ENCODE data around the gene DACT2.

Gene DACT2

DNA sequence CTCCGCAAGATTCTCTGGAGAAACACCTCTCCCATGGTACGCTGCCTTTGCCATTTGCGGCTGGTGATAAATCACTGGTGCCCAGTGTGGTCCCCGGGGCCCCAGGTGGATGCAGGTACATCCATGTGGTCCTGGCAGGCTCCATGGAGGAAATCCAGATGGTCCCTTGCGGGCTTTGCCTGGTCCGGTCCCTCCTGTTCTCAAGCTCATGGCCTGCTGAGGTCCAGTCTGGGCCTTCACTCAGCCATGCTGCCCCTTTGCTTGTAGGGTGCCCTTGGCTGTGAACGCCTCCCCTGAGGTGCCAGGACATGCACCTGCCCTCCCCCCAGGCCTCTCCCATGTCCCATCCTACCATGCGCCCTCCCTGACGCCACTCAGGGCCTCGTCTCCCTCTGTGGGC, 21.2 kb upstream of the DACT2 start:
- DNase-seq (ENCODE audit: low spot score), result no peak
- Histone ChIP-seq H3K4me1 (ENCODE audit: insufficient read depth, poor library complexity, severe bottlenecking) (no peaks in the 10 kb centered on the region), H3K27me3 (ENCODE audit: insufficient read depth, poor library complexity, severe bottlenecking) (no peaks in the 10 kb centered on the region), H3K9me3 (ENCODE audit: severe bottlenecking) (no peaks in the 10 kb centered on the region), H3K36me3 (ENCODE audit: low read depth) (no peaks in the 10 kb centered on the region), H3K27ac (ENCODE audit: poor library complexity, severe bottlenecking) (no peak overlapping the region), H3K4me3 (ENCODE audit: severe bottlenecking) (no peak overlapping the region)
- ATAC-seq (ENCODE audit: low read depth), result no peak
- TF ChIP-seq, protein P1, sequence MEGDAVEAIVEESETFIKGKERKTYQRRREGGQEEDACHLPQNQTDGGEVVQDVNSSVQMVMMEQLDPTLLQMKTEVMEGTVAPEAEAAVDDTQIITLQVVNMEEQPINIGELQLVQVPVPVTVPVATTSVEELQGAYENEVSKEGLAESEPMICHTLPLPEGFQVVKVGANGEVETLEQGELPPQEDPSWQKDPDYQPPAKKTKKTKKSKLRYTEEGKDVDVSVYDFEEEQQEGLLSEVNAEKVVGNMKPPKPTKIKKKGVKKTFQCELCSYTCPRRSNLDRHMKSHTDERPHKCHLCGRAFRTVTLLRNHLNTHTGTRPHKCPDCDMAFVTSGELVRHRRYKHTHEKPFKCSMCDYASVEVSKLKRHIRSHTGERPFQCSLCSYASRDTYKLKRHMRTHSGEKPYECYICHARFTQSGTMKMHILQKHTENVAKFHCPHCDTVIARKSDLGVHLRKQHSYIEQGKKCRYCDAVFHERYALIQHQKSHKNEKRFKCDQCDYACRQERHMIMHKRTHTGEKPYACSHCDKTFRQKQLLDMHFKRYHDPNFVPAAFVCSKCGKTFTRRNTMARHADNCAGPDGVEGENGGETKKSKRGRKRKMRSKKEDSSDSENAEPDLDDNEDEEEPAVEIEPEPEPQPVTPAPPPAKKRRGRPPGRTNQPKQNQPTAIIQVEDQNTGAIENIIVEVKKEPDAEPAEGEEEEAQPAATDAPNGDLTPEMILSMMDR (IDR thresholded peaks at IDR 0.05; ENCODE audit: poor library complexity, severe bottlenecking), result no peak

DNA sequence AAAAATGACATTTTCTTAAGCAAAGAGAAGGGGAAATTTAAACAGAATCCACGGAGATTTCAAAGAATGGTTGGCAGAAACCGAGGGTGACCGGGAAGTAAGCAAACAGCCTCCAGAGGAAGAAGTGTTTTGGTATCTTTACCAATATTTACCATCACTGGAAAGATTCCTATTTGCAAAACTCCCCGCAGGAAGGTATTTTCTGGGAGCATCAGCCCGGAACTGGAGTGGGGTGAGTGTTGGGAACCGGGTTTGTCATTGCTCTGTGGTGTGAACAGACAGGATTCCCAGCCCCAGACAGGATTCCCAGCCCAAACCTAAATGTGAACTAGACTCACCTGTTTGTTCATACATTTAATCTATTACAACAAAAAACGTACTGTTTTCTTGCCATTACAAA, 19.2 kb upstream of the DACT2 start:
- H3K4me1 ChIP-seq (ENCODE audit: insufficient read depth, poor library complexity, severe bottlenecking), result no peaks in the 10 kb centered on the region
- no peak overlapping the region for H3K4me3 ChIP-seq (ENCODE audit: severe bottlenecking)
- TF ChIP-seq, protein P1 (IDR thresholded peaks at IDR 0.05; ENCODE audit: poor library complexity, severe bottlenecking), result no peak
- no peaks in the 10 kb centered on the region for H3K9me3 ChIP-seq (ENCODE audit: severe bottlenecking)
- H3K27ac ChIP-seq (ENCODE audit: poor library complexity, severe bottlenecking), result no peak overlapping the region
- H3K27me3 ChIP-seq (ENCODE audit: insufficient read depth, poor library complexity, severe bottlenecking), result no peaks in the 10 kb centered on the region
- DNase-seq (ENCODE audit: low spot score) (no peak), ATAC-seq (ENCODE audit: low read depth) (no peak)
- no peaks in the 10 kb centered on the region for H3K36me3 ChIP-seq (ENCODE audit: low read depth)

DNA sequence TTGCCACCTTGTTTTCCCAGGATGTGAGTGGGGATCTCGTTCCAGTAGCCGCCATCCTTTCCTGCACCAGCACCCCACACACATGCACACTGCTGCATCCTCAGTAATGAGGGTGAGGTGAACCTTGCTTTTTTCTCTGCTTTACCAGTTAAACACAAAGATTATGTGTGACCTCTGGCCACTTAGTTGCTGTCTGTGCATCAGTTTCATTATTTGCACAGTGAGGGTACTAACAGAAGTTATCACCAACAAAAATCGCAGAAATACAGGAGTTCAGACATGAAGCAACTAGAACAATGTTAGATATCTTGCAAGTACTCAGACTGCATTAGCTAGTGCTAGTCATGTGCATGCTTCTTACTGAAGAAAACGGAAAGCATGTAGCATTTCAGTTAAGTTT, 17.4 kb upstream of the DACT2 start:
- Histone ChIP-seq H3K4me3 (ENCODE audit: severe bottlenecking) (no peak overlapping the region), H3K36me3 (ENCODE audit: low read depth) (no peaks in the 10 kb centered on the region), H3K9me3 (ENCODE audit: severe bottlenecking) (no peaks in the 10 kb centered on the region), H3K27ac (ENCODE audit: poor library complexity, severe bottlenecking) (no peak overlapping the region), H3K4me1 (ENCODE audit: insufficient read depth, poor library complexity, severe bottlenecking) (no peaks in the 10 kb centered on the region), H3K27me3 (ENCODE audit: insufficient read depth, poor library complexity, severe bottlenecking) (no peaks in the 10 kb centered on the region)
- no peak for ATAC-seq (ENCODE audit: low read depth)
- DNase-seq (ENCODE audit: low spot score), result no peak
- TF ChIP-seq, protein P1 (IDR thresholded peaks at IDR 0.05; ENCODE audit: poor library complexity, severe bottlenecking), result no peak

DNA sequence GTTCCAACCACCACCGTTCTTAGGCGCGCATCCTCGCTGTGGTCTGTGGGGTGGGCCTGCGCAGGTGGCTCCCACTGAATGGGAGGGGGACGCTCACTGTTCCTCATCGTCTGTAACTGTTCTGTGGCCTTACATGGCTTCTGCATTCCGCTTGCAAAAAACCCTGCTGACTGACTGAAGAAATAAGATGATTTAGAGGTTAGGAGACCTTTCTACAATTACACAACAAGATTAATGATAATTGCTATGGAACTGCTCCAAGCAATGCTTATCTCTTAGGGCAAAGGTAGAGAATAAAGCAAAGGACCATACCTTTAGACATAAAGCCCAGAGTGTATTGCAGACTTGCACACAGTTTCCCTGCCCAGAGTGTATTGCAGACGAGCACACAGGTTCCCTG, 14.4 kb upstream of the DACT2 start:
- ATAC-seq (ENCODE audit: low read depth) (no peak), DNase-seq (ENCODE audit: low spot score) (no peak)
- no peak overlapping the region for H3K27ac ChIP-seq (ENCODE audit: poor library complexity, severe bottlenecking)
- H3K27me3 ChIP-seq (ENCODE audit: insufficient read depth, poor library complexity, severe bottlenecking), result no peaks in the 10 kb centered on the region
- TF ChIP-seq, protein P1 (IDR thresholded peaks at IDR 0.05; ENCODE audit: poor library complexity, severe bottlenecking), result no peak
- H3K9me3 ChIP-seq (ENCODE audit: severe bottlenecking), result no peaks in the 10 kb centered on the region
- no peaks in the 10 kb centered on the region for H3K4me1 ChIP-seq (ENCODE audit: insufficient read depth, poor library complexity, severe bottlenecking)
- no peaks in the 10 kb centered on the region for H3K36me3 ChIP-seq (ENCODE audit: low read depth)
- H3K4me3 ChIP-seq (ENCODE audit: severe bottlenecking), result no peak overlapping the region

DNA sequence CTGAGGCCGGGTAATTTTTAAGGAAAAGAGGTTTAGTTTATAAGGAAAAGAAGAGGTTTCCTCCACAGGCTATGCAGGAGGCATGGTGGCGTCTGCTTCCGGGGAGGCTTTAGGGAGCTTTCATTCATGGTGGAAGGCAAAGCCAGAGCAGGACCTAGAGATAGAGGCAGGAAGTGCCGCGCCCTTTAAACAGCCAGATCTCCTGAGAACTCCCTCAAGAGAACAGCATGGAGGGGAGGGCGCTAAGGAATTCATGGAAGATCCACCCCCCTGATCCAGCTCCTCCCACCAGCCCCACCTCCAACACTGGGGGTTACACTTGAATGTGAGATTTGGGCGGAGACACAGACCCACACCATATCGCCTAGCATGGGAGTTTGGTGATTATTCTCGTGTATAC, 13.9 kb upstream of the DACT2 start:
- Histone ChIP-seq H3K36me3 (ENCODE audit: low read depth) (no peaks in the 10 kb centered on the region), H3K27ac (ENCODE audit: poor library complexity, severe bottlenecking) (no peak overlapping the region), H3K4me1 (ENCODE audit: insufficient read depth, poor library complexity, severe bottlenecking) (no peaks in the 10 kb centered on the region), H3K27me3 (ENCODE audit: insufficient read depth, poor library complexity, severe bottlenecking) (no peaks in the 10 kb centered on the region), H3K4me3 (ENCODE audit: severe bottlenecking) (no peak overlapping the region), H3K9me3 (ENCODE audit: severe bottlenecking) (no peaks in the 10 kb centered on the region)
- TF ChIP-seq, protein P1 (IDR thresholded peaks at IDR 0.05; ENCODE audit: poor library complexity, severe bottlenecking), result no peak
- no peak for ATAC-seq (ENCODE audit: low read depth)
- DNase-seq (ENCODE audit: low spot score), result no peak

All from RWPE2 (cell line).